GM18867 (cell line): ENCODE results near the gene METTL23.
"Not testable (repeated sequence)": the region's sequence is repeated elsewhere in the genome, so short reads cannot be mapped to it uniquely, and the experiment has no call there.

Source experiments
- ATAC-seq: cut with Tn5 transposase; IDR thresholded peaks from one replicate; pipeline ENCODE4 v1.9.1; 2021; ENCODE audit warnings: mild to moderate bottlenecking, moderate library complexity; ENCODE audit not compliant: unreplicated experiment

The METTL23 gene

GRCh38 chr17:76710863-76711611, 15.6 kb upstream of the METTL23 start, which contains the start of gene MXRA7:
Gene MXRA7, minus strand, starts transcription at chr17:76710965. Its CDS starts 19 bp downstream, at chr17:76710946.
- no peak for ATAC-seq

DNA sequence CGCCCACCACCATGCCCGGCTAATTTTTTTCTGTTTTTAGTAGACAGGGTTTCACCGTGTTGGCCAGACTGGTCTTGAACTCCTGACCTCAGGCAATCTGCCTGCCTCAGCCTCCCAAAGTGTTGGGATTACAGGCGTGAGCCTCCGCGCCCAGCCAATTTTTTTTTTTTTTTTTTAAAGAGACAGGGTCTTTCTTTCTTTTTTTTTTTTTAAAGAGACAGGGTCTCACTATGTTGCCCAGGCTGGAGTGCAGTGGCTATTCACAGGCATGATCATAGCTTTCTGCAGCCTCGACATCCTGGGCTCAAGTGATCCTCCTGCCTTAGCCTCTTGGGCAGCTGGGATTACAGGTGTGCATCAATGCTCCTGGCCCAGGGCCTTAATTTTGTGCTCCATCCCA, 14.3 kb upstream of the METTL23 start:
- ATAC-seq: not testable (repeated sequence)

DNA sequence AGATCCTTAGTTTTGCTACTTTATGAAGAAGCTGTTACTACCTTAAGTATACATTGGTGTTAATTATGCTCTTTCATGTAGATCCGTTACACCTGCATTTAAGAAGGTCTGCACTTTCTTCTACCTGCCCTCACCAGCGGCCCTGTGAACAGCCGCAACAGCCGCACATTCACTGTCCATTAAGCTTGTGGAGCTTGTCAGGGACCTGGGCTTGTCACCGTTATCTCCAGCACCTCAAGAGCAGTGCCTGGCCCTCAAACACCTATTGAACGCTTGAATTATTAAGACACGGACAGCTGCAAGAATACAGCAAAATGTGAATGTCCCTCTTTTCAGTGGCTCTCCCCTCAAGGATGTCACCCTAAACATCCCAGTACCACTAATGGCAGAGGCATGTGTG, 12.9 kb upstream of the METTL23 start:
- no peak for ATAC-seq

- no peak for ATAC-seq
Measured at GRCh38 chr17:76714336-76714735, 12.3 kb upstream of the METTL23 start.

GRCh38 chr17:76714822-76715495, 11.7 kb upstream of the METTL23 start:
- no peak for ATAC-seq

GRCh38 chr17:76715496-76715830, 11.2 kb upstream of the METTL23 start:
- ATAC-seq: no peak

- ATAC-seq: no peak
Measured at GRCh38 chr17:76716146-76716838, 10.3 kb upstream of the METTL23 start.

GRCh38 chr17:76716839-76717215, 9.8 kb upstream of the METTL23 start:
- ATAC-seq: no peak

DNA sequence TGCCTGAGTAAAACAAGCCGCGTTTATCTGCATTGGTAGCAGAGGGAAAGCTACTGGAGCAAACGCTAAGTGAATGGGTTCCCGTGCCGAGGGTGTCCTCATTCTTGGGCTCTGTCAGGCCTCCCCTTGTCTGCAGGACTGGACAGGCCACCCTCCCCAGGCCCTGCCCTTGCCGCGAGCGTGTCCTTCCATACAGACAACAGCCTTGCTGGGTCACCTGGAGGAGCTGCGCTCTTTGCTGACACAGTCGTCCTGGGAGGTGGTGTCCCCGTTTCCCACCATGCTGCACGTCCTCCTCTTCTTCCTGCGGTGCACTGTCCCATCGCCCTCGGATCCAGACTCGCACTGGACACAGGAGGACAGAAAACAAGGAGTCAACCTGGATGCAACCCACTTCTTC, 8.1 kb upstream of the METTL23 start:
- ATAC-seq: no peak

DNA sequence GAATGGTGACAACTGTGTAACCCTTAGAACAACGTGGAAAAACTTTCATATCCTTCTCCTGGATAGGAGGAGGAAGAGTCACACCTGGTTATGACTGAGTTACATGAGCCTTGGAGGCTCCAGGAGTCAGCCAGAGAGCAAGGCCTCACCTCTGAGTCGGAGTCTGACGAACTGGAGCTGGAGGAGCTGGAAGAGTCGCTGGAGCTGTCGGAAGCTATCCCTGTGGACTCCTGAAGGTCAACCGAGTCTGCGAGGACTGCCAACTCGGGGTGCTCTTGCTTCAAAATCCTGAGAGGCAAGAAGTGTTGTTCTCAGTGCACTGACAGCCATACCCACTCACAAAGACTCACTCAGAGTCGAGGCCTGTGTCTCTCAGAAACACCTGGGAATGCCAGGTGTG, 6.4 kb upstream of the METTL23 start:
- no peak for ATAC-seq

- no peak for ATAC-seq
Measured at GRCh38 chr17:76720941-76721340, 5.7 kb upstream of the METTL23 start.

- no peak for ATAC-seq
Measured at GRCh38 chr17:76721463-76721862, 5.2 kb upstream of the METTL23 start.

DNA sequence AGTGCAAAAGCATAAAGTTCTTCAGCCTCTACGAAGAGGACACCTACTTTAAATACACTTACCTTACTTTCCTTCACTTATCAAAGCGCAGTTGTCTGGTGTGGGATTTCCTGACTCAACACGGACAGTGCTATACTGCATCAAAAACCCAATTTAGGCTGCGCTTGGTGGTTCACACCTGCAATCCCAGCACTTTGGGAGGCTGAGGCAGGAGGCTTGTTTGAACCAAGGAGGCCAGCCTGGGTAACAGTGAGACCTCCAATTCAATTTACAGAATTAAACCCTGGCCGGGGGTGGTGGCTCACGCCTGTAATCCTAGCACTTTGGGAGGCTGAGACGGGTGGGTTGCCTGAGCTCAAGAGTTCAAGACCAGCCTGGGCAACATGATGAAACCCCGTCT, 4.4 kb upstream of the METTL23 start:
- no peak for ATAC-seq

- not testable (repeated sequence) for ATAC-seq
Measured at GRCh38 chr17:76722977-76723376, 3.7 kb upstream of the METTL23 start.

GRCh38 chr17:76723812-76724211, 2.8 kb upstream of the METTL23 start:
- no peak for ATAC-seq

DNA sequence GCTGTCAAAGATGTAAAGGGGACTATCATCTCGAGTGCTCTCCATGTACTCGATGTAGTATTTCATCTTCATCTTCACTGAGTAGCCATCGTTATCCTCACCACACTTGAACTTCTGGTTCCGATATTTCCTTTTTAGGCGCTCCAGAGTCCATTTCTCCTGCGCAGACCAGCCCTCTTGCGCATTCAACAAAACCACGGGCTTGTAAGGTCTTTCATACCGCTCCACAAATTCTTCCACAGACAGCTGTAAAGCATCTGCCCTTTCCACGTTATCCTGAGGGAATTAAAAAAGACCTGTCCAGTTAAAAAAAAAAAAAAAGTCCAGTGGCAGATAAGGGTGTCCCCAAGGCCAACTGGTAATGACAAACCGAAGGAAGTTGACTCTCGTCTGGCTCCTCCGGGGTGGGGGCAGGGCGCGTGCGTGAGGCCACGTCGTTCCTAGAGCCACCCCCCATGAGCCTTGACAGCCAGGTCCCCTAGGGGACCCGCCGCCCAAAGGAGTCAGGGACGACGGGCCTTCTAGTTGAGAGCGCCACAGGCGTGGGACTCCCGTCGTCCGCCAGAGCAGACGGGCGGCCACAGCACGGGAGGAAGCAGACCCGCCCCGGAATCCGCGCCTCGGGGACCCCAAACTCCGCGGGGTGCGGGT, 934 bp upstream of the METTL23 start:
- ATAC-seq: peak; percentile 23

DNA sequence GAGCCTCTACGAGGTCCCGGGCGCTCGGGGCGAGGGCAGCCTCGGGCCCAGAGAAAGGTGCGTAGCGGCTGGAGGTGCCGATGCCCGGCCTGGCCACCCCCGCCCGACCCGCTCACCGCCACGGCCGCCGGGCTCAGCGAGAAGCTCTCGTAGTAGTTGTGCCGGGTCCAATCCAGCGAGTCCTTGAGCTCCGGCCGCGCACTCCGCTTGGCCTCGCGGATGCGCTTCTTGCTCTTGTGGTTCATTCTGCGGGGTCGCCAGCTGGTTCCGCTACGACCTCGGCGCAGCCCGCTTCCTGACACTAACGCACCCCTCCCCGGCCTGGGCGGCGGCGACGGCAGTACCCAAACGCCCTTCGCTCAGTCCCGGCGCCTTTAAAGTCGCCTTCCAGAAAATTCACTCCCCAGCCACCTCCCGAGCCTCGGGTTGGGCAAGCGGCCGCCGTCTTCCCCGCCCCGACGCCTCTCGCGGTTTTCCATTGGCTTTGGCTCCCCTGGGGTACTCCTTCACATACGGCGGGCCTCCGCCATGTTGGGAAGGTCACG, 336 bp upstream of the METTL23 start, which contains the start of gene JMJD6:
Gene JMJD6, minus strand, starts transcription at position 376 of the 545 bp plus-strand sequence. Its CDS starts 131 bp downstream, at position 245.
- ATAC-seq: peak; percentile 70

GRCh38 chr17:76727745-76728456, 1.3 kb downstream of the METTL23 start:
- no peak for ATAC-seq

DNA sequence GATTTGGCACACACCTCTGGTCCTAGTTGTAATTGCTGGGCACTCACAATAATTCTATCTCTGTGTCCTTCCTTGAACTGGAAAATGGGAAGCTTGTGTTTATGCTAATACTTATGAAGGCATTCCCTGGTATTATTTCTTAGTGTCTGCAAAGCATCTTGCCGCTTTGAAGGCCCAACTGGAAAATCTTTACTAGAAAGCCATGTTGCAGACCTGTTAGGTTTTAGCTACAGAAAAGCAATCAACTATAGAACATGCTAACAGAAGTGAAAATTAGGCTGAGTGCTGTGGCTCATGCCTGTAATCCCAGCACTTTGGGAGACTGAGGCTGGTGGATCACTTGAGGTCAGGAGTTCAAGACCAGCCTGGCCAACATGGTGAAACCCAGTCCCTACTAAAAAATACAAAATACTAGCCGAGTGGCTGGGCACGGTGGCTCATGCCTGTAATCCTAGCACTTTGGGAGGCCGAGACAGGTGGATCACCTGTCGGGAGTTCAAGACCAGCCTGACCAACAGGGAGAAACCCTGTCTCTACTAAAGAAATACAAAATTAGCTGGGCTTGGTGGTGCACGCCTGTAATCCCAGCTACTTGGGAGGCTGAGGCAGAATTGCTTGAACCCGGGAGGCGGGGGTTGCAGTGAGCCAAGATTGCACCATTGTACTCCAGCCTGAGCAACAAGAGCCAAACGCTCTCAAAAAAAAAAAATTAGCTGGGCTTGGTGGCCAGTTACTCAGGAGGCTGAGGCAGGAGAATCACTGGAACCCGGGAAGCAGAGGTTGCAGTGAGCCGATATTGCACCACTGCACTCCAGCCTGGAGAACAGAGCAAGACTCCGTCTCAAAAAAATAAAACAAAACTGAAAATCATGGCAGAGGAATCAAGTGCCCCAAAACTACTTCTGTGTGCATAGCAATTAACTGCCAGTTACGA, 5.4 kb downstream of the METTL23 start:
- not testable (repeated sequence) for ATAC-seq
